ENCODE results near the gene CTSZ.

CTSZ gene

DNA sequence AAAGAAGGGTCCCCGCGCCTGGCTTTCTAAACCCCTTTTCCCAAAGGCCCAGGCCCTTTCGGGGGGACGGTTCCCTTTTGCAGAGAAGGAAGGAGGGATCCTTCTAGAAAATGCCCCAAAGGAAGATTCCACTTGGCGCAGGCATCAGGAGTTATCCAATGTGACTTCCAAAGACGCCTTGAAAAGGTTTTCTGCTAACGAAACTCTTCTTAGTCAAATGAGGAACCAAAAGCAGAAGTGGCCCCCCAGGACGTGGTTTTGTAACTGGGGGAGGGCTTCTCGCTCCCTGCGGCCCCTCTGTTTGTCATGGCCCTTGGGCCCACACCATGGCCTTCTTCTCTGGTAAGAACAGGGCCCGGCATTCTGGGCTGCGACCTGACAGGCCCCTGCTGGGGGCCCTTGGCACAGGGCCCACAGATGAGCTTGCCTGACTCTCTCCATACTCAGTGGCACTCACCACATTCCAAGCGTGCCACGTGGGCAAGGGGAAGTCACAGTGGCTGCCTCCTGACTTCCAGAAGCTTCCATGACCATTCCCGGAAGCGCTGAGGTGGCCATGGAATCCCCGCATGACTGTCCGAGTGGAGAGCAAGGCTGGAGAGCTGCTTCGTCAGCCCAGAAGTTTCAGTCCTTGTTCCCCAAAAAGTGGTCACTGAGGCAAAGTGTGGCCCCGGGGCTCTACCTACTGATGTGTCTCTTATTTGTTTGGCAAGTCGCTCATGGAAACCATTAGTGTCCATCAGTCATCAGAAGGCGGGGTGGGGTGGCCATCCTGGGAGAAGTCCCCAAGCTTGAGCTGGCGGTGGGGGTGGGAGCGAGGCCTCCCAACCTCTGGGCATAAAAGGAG lies 834 bp upstream of the CTSZ start:
- DNase-seq (ENCODE audit: low read depth), result no peak
- TF ChIP-seq, protein P1, sequence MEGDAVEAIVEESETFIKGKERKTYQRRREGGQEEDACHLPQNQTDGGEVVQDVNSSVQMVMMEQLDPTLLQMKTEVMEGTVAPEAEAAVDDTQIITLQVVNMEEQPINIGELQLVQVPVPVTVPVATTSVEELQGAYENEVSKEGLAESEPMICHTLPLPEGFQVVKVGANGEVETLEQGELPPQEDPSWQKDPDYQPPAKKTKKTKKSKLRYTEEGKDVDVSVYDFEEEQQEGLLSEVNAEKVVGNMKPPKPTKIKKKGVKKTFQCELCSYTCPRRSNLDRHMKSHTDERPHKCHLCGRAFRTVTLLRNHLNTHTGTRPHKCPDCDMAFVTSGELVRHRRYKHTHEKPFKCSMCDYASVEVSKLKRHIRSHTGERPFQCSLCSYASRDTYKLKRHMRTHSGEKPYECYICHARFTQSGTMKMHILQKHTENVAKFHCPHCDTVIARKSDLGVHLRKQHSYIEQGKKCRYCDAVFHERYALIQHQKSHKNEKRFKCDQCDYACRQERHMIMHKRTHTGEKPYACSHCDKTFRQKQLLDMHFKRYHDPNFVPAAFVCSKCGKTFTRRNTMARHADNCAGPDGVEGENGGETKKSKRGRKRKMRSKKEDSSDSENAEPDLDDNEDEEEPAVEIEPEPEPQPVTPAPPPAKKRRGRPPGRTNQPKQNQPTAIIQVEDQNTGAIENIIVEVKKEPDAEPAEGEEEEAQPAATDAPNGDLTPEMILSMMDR (IDR thresholded peaks at IDR 0.05; ENCODE audit: control insufficient read depth, insufficient read depth, low read depth, low read length, missing control alignments), result no peak
- no peak overlapping the region for H3K4me3 ChIP-seq (ENCODE audit: control insufficient read depth, low read depth, low read length)

DNA sequence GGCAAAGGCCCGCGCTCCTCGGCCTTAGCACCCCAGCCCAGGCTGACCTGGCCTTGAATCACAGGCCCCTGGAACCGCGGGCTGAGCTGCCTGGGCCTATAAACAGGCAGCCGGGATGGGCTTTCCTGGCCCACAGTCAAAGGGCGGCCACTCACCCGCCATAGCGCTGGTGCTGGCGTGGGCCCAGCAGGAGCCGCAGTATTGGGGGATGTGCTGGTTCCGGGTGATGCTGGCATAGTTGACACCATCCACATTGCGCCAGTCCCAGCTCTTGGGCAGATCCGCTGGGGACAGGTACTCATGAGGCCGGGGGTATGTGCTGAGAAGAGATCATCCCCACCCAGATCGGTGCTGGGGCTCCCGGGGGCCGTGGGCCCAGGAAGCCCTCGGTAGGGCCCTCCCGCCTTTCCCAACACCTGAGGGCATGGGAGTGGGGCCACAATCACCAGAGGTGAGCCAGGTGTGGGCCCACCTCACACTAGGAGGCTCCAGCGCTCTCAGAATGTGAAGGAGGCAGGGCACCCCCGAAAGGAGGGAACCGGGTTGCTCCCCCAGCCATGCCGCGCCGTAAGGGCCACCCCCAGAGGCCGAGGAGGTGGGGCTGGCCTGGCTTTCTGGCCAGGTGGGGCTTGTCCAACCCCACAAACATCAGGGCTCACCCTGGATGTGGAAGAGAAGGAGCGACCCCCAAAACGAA lies 739 bp downstream of the CTSZ start:
- peak overlapping the region; percentile 96 for H3K4me3 ChIP-seq (ENCODE audit: control insufficient read depth, low read depth, low read length)
- DNase-seq (ENCODE audit: low read depth), result no peak
- TF ChIP-seq, protein P1 (IDR thresholded peaks at IDR 0.05; ENCODE audit: control insufficient read depth, insufficient read depth, low read depth, low read length, missing control alignments), result no peak

DNA sequence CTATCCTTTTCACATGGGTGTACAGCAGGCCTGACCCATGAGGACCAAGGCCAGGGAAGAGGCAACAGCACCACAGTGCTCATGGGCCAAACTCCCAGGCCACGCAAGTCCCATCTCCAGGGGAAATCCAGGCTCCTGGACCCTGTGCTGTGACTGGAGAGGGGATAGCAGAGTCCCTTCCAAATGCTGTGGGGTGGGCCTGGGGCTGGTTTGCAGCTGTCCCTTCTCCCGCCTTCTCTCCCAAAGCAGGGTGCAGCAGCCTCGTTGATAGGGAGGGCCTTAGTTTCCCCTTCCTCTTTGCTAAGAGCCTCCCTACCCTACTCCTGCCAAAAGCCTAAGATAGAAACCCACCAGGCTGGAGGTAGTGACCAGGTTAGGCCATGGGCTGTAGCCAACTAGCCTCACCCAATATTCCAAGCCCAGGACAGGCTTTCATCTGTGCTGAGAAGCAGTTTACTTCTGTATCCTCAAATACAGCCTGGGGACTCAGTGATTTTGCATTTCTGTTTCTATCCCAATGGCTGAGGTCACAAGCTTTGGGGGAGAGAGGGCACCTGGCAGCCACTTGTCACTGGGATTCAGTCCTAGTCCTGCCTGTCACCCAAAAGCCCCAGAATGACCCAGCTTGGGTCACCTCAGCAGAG lies 1.4 kb downstream of the CTSZ start:
- H3K4me3 ChIP-seq (ENCODE audit: control insufficient read depth, low read depth, low read length), result peak overlapping the region; percentile 96
- TF ChIP-seq, protein P1 (IDR thresholded peaks at IDR 0.05; ENCODE audit: control insufficient read depth, insufficient read depth, low read depth, low read length, missing control alignments), result no peak
- no peak for DNase-seq (ENCODE audit: low read depth)

DNA sequence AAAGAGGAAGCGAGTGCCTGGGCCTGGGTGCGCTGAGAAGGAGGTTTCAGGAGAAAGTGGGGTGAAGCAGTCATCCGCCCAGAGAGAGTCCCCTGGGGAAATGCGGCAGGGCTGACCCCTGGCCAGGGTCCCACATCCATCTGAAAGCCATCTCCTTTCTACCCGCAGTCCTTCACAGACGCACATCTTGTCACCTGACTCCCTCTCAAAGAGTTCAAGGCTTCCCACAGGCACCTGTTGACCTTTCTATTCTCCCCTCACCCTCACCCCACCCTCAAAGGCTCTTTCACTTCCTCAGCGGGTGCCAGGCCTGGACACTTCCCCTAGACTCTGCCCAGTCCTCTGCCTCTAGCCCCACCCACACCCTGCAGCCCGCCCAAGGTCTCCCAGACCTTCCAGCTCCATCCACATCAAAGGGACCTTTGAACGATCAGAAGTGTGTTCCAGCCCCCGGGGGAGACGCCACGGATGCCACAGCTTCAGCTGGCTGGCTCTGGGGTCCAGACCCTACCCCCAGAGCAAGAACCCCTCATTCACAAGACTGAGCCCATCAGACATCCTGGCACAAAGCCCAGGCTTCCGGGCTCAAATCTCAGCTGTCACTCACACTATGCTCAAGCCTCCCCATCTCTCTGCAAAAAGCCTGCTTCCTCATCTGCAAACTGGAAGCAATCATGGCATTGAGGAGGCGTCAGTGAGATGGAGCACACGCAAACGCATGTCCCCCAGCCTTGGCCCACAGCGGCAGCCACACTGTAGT lies 2.1 kb downstream of the CTSZ start:
- H3K4me3 ChIP-seq (ENCODE audit: control insufficient read depth, low read depth, low read length), result peak overlapping the region; percentile 96
- TF ChIP-seq, protein P1 (IDR thresholded peaks at IDR 0.05; ENCODE audit: control insufficient read depth, insufficient read depth, low read depth, low read length, missing control alignments), result no peak
- DNase-seq (ENCODE audit: low read depth), result no peak

DNA sequence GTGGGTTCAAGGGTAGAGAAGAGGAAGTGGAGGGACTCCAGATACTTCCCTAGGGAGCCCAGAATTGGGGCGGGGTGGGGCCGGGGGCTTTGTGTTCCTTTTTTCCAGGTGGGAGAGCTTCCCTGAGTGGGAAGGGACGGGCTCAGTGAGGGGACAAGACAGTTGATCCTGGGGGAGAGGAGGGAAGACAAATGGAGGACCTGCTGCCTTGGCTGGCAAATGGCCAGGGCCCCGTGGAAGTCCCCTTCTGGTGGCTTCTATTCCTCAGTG lies 2.6 kb downstream of the CTSZ start:
- H3K4me3 ChIP-seq (ENCODE audit: control insufficient read depth, low read depth, low read length), result no peak overlapping the region
- DNase-seq (ENCODE audit: low read depth), result no peak
- TF ChIP-seq, protein P1 (IDR thresholded peaks at IDR 0.05; ENCODE audit: control insufficient read depth, insufficient read depth, low read depth, low read length, missing control alignments), result no peak

DNA sequence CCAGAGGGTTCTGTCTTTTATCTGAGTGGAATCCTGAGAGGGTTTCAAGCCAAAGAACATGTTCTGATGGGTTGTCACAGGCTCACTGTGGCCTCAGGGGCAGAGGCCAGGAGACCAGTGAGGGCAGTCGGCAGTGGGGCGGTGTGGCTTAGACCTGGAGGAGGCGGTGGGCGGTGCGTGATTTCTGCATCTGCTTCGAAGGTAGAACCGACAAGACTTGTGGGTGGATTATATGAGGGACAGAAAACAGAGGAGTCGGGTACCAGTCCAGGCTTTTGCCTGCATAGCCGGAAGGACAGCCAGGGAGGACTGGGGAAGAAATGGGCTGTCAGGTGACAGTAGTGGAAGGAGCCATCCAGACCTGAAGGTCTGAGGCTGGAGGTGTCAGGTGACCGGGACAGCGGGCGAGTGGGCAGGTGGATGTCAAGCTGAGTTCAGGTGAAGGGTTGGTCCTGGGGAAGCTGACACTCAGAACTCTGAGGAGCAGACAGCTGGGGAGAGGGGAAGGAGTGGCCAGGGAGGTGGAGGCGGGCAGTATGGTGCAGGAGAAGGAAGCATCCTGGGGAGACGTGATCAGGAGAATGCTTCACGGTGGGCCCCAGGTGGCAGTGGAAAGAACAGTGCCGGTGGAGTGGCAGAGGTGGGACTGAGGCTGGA lies 3.1 kb downstream of the CTSZ start:
- no peak for DNase-seq (ENCODE audit: low read depth)
- TF ChIP-seq, protein P1 (IDR thresholded peaks at IDR 0.05; ENCODE audit: control insufficient read depth, insufficient read depth, low read depth, low read length, missing control alignments), result no peak
- H3K4me3 ChIP-seq (ENCODE audit: control insufficient read depth, low read depth, low read length), result no peak overlapping the region

All from AG09309 (cell line).